Stomach (tissue), 9 donors: ENCODE measurements around the gene PRDM16. TPM values are rescaled to one million over a fixed set of nuclear protein-coding genes. Genes with fewer than 3 reads are reported as not detected.

Experiments
- DNase-seq, 2 donors: peaks; one replicate each; pipeline versions ENCODE4 v3.0.0 to v3.0.0-alpha.2; 2013 to 2019
- H3K27ac ChIP-seq, 5 donors: fragments of 200-600 bp in 4 of 5; sonication (generic) in 4 of 5; one replicate each; pipeline ENCODE4 v1.5.1; 2013 to 2019; ENCODE audit warnings: mild to moderate bottlenecking in 1 of 5, moderate library complexity in 1 of 5
- H3K27me3 ChIP-seq, 3 donors: fragments of 200-600 bp; sonication (generic); one replicate each; pipeline ENCODE4 v1.5.1; 2017 to 2019; ENCODE audit warnings: mixed run types in 1 of 3
- H3K36me3 ChIP-seq, 4 donors: fragments of 200-600 bp; sonication (generic); 1 replicate in 3 of 4; 2 replicates in 1 of 4; pipeline ENCODE4 v1.5.1; 2016 to 2019
- H3K4me1 ChIP-seq, 4 donors: fragments of 200-600 bp; sonication (generic); one replicate each; pipeline ENCODE4 v1.5.1; 2016 to 2019
- H3K4me3 ChIP-seq, 4 donors: fragments of 200-600 bp; sonication (generic) in 3 of 4; one replicate each; pipeline ENCODE4 v1.5.1; 2016 to 2019; ENCODE audit warnings: mild to moderate bottlenecking in 1 of 4
- H3K9me3 ChIP-seq, 4 donors: fragments of 200-600 bp; sonication (generic); one replicate each; pipeline ENCODE4 v1.5.1; 2016 to 2019
- CTCF ChIP-seq, 7 experiments: fragments of 450-650 bp in 4 of 7; fragments of 200-600 bp in 3 of 7; sonication (generic) in 3 of 7; IDR thresholded peaks; one replicate each; pipeline ENCODE4 v1.5.1; 2016 to 2019; ENCODE audit warnings: antibody characterized with exemption in 7 of 7, control low read depth in 2 of 7, mild to moderate bottlenecking in 1 of 7
- EP300 ChIP-seq: sonication (generic); formaldehyde crosslinking; IDR thresholded peaks from one replicate; pipeline ENCODE4 v1.6.1; 2017; ENCODE audit warnings: antibody characterized with exemption
- POLR2A ChIP-seq, 4 donors: fragments of 450-650 bp; IDR thresholded peaks; one replicate each; pipeline ENCODE4 v1.6.1; 2016; ENCODE audit warnings: antibody characterized with exemption in 4 of 4, control low read depth in 2 of 4, mild to moderate bottlenecking in 1 of 4, moderate library complexity in 1 of 4
- POLR2AphosphoS5 ChIP-seq, 3 donors: sonication (generic); formaldehyde crosslinking; IDR thresholded peaks; one replicate each; pipeline ENCODE4 v1.6.1; 2016; ENCODE audit warnings: antibody characterized with exemption in 3 of 3
- WGBS, 5 donors: extraction: QIAGEN DNeasy Blood & Tissue Kit in 3 of 5; methylation state at CpG; one replicate each; pipeline versions ENCODE4 v1.1.5 to v1.1.7; 2013 to 2018; 5-methylcytosine and 5-hydroxymethylcytosine counted together
- intact Hi-C: fragments of 100-400 bp; cut with DNase I; formaldehyde crosslinking; loops from one replicate; pipeline ENCODE4 v1.15.1; 2023; ENCODE audit warnings: low total_unique reads
- polyA plus RNA-seq, 3 donors: library from polyadenylated mRNA; stranded (reverse); fragments of 200-250 nt; gene quantifications; one replicate each; pipeline ENCODE4 v1.2.3, GENCODE V29; 2013
- total RNA-seq, 5 donors: library from RNA; depleted of rRNA; stranded (reverse); fragments of >200 nt; gene quantifications; one replicate each; pipeline versions ENCODE4 v1.1.0 to v1.2.3, GENCODE V29; 2014 to 2016
- donor health status: healthy with polysubstance abuse.
- donor health status: Bipolar disorder and iron deficiency.
- donor health status: healthy.

Gene PRDM16
- total and polyA plus RNA-seq, 8 donors, result 0.29 to 222 (median 15.8) TPM

- WGBS, 5 donors, result 66 to 95% (median 93%) methylated on average over 10 to 19 of the region's 19 CpGs
Measured at GRCh38 chr1:3156936-3157335, 87.9 kb downstream of the PRDM16 start.

GRCh38 chr1:3158347-3158746, 89.3 kb downstream of the PRDM16 start:
- Histone ChIP-seq H3K4me1 (peaks cover 5 to 39% (median 34%) of the 10 kb centered on the region in 4 donors), H3K36me3 (no peaks in the 10 kb centered on the region), H3K4me3 (no peak overlapping the region), H3K9me3 (no peaks in the 10 kb centered on the region), H3K27me3 (peaks cover 0 to 41% (median 0%) of the 10 kb centered on the region in 3 donors), H3K27ac (no peak overlapping the region)
- TF ChIP-seq POLR2AphosphoS5 (IDR thresholded peaks at IDR 0.05) (no peak), EP300 (no peak), POLR2A (IDR thresholded peaks at IDR 0.05) (no peak), CTCF (IDR thresholded peaks at IDR 0.05) (no peak)
- no peak for DNase-seq
- intact Hi-C loops, result no loop called here
- WGBS, 5 donors, result 77 to 94% (median 89%) methylated on average over 4 of the region's 4 CpGs

More at GRCh38 chr1:3156936-3157335, 87.9 kb downstream of the PRDM16 start:
- DNase-seq, result no peak
- Histone ChIP-seq H3K27me3 (peaks cover 0 to 48% (median 0%) of the 10 kb centered on the region in 3 donors), H3K4me3 (no peak overlapping the region), H3K36me3 (no peaks in the 10 kb centered on the region), H3K9me3 (no peaks in the 10 kb centered on the region), H3K4me1 (peaks cover 5 to 39% (median 28%) of the 10 kb centered on the region in 4 donors), H3K27ac (peak overlapping the region in 2 of 5 donors; percentile 15 to 53)
- intact Hi-C loops, result no loop called here
- TF ChIP-seq CTCF (IDR thresholded peaks at IDR 0.05), result no peak
- no peak for TF ChIP-seq EP300
- TF ChIP-seq POLR2AphosphoS5 (IDR thresholded peaks at IDR 0.05), result no peak
- TF ChIP-seq POLR2A (IDR thresholded peaks at IDR 0.05), result no peak

- DNase-seq, result no peak
- H3K9me3 ChIP-seq, result no peaks in the 10 kb centered on the region
- H3K36me3 ChIP-seq, result no peaks in the 10 kb centered on the region
- no peak overlapping the region for H3K4me3 ChIP-seq
- WGBS, 5 donors, result 87 to 100% (median 90%) methylated on average over 8 to 10 of the region's 10 CpGs
- H3K27me3 ChIP-seq, result peaks cover 0 to 38% (median 0%) of the 10 kb centered on the region in 3 donors
- TF ChIP-seq POLR2A (IDR thresholded peaks at IDR 0.05), result no peak
- TF ChIP-seq POLR2AphosphoS5 (IDR thresholded peaks at IDR 0.05), result no peak
- TF ChIP-seq CTCF (IDR thresholded peaks at IDR 0.05), result no peak
- TF ChIP-seq EP300, result no peak
- peak overlapping the region in 1 of 5 donors; percentile 85 for H3K27ac ChIP-seq
- peaks cover 5 to 39% (median 34%) of the 10 kb centered on the region in 4 donors for H3K4me1 ChIP-seq
- intact Hi-C loops, result no loop called here
Measured at GRCh38 chr1:3159121-3159520, 90.1 kb downstream of the PRDM16 start.

- Histone ChIP-seq H3K27ac (peak overlapping the region in 2 of 5 donors; percentile 73 to 85), H3K4me1 (peaks cover 1 to 41% (median 30%) of the 10 kb centered on the region in 4 donors), H3K9me3 (no peaks in the 10 kb centered on the region), H3K4me3 (no peak overlapping the region), H3K27me3 (peaks cover 0 to 32% (median 0%) of the 10 kb centered on the region in 3 donors), H3K36me3 (no peaks in the 10 kb centered on the region)
- intact Hi-C loops, result no loop called here
- 70 to 88% (median 79%) methylated on average over 5 to 8 of the region's 8 CpGs for WGBS, 5 donors
- TF ChIP-seq POLR2AphosphoS5 (IDR thresholded peaks at IDR 0.05) (no peak), EP300 (no peak), POLR2A (IDR thresholded peaks at IDR 0.05) (no peak), CTCF (IDR thresholded peaks at IDR 0.05) (no peak)
- DNase-seq, result no peak
Measured at GRCh38 chr1:3159996-3160395, 91.0 kb downstream of the PRDM16 start.
